Measurements from ENCODE around the gene OR1M1.

The OR1M1 gene

GRCh38 chr19:9075064-9075949 lies 11.6 kb upstream of the OR1M1 start:
- DNase-seq = no peak

- no peak for DNase-seq
Measured at GRCh38 chr19:9076901-9077300, 10.0 kb upstream of the OR1M1 start.

- DNase-seq = no peak
Measured at GRCh38 chr19:9078651-9079050, 8.2 kb upstream of the OR1M1 start.

GRCh38 chr19:9107375-9107774 lies 20.5 kb downstream of the OR1M1 start, which contains the start of gene OR7G2:
OR7G2 (minus strand) TSS chr19:9107475; CDS start chr19:9103243, 4,232 bp downstream.
- DNase-seq = no peak

GRCh38 chr19:9109959-9110358 lies 23.1 kb downstream of the OR1M1 start:
- no peak for DNase-seq

GRCh38 chr19:9115307-9115813 lies 28.5 kb downstream of the OR1M1 start, which contains the start of gene OR7G1:
OR7G1 (minus strand) TSS chr19:9115763; CDS start chr19:9115763, 0 bp downstream.
- DNase-seq = no peak

- DNase-seq = no peak
Measured at GRCh38 chr19:9116547-9116946, 29.7 kb downstream of the OR1M1 start.

GRCh38 chr19:9126900-9127405 lies 40.1 kb downstream of the OR1M1 start, which contains the start of gene OR7G3:
OR7G3 (minus strand) TSS chr19:9126950; CDS start chr19:9126950, 0 bp downstream.
- no peak for DNase-seq

GRCh38 chr19:9128171-9128570 lies 41.3 kb downstream of the OR1M1 start:
- no peak for DNase-seq

- no peak for DNase-seq
Measured at GRCh38 chr19:9130965-9131364, 44.1 kb downstream of the OR1M1 start.

GRCh38 chr19:9132422-9132821 lies 45.6 kb downstream of the OR1M1 start:
- no peak for DNase-seq

GRCh38 chr19:9139609-9140158 lies 52.8 kb downstream of the OR1M1 start:
- DNase-seq = no peak

GRCh38 chr19:9140159-9140874 lies 53.5 kb downstream of the OR1M1 start, which contains the start of gene ZNF317:
ZNF317 (plus strand) TSS chr19:9140397; CDS start chr19:9156017, 15,620 bp downstream.
- DNase-seq = peak; percentile 75

GRCh38 chr19:9144920-9145319 lies 58.1 kb downstream of the OR1M1 start:
- no peak for DNase-seq
